Fibroblast of skin of right quadriceps (primary cell): ENCODE measurements around the gene ESRP2.

Experiments
- DNase-seq: peaks from one replicate; pipeline ENCODE4 v3.0.0-alpha.2; 2013

Gene ESRP2

DNA sequence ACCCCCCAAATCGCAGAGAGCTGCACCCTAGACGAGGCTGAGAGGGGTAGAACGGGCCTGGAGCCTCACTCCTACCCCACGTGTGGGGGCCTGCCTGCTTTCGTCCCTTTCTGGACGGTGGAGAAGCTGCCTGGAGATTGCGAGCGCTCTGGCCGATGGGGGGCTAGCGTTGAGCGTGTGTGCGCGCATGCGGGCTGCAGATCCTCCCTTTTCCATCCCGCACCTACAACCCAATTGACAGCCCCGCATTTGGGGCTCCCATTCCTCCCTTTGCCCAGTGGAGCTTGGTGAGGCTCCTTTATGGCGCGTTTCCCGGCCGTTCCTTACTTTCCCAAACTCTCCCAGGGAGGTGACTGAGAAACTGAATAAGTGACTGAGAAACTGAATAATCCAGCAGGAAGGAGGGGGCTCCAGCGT, 907 bp upstream of the ESRP2 start:
- DNase-seq = no peak

DNA sequence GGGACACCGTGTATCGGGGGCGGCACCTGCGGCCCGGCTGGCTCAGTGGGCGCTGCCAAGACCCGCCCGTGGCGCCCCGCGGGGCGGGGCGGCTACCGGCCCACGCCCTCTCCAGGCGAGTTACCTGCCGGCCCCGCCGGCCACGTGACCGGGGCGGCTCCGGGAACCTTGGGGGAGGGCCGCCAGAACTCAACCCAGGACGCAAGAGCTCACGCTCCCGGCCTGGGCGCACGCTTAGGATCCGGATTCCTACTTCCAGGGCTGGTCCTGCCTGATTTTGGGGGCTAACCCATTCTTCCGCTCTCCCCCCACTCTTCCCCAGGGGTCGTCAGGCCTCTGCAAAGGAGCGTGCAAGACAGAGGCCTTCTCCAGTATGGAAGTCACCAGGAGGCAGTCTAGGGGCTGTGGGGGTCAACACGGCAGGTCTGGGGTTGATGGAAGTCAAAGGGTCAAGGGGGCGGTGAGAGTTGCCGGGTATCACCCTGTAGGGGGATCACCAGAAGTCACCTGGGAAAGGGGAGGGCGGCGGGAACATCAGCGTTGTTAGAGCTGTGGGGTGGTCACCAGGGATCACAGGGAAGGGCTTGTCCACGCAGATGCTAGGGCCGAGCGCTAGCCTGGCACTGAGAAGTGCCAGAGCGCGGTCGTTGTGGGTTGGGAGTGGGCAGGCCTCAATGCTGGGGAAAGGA, 354 bp upstream of the ESRP2 start:
- no peak for DNase-seq

DNA sequence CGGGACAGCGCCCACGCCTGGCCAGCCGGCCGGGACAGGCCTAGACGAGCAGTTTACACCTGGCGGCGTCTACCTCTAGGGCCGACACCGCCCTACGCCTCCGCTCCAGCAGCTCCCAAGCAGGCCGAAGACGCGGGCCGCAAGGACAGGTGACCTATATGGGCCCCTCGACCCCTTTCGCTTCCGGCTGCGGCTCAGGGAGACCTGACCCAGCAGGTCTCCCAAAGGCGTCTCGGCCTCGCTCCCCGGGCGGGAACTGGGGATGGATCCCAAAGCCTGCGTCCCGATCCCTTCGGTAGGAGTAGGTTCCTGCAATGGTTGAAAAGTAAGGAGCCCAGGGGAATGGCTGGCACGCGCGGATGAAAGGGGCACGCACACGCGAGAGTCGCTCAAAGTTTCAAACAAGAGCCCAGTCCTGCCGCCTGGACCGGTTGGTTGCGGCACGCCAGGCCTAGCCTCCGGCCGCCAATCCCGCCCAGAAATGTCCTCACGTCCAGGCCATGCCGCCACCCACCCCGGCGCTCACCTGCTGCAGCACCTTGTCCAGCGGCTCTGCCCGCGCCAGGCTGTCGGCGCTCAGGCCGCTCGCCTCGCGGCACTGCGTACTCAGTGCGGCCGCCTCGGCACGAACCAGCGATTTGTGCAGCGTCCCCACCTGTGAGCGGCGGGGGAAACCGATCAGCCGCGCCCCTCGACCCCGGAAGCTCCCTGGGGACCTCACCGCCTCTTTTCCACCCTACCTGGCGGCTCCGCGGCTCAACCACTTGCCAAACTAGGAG, 630 bp downstream of the ESRP2 start:
- no peak for DNase-seq

DNA sequence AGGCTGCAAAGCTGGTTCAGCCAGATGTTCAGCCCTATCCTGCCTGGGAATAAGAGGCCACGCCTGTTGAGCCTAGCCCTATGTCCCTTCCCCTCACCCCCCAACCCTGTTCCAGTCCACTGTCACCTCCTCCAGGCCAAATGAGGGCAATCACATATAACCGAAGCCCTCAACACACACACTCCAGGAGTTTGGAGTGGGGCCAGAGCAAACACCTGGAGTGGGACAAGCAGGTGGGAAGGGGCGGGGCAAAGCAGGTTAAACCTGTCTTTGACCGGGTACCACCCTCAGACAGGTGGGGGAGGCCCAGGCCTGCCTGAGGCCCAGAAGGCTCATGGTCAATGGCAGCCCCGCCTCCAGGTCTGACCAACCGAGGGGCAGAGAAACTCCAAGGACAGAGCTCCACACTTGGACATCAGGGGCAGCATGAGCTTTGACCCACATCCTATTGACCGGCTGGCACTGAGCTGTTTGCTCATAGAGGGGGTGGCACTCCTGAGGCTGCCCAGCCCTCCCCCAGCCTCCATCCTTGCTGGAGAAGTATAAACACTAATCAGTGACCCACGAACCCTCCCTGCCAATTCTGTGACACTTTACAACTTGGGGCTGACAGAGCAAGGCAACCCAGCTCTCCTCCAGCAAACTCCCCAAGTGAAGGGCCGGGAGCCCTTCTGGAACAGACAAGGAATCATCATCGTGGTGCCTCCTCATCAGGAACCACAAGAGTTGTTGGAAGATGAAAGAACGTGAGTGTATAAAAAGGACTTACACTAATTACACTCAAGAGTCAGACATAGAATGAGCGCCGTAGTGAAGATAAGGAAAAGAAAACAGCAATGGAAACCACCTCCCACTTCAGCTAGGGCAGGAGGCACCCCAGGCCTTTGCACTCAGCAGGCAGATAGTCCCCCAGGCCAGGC, 1.5 kb downstream of the ESRP2 start:
- DNase-seq = no peak

DNA sequence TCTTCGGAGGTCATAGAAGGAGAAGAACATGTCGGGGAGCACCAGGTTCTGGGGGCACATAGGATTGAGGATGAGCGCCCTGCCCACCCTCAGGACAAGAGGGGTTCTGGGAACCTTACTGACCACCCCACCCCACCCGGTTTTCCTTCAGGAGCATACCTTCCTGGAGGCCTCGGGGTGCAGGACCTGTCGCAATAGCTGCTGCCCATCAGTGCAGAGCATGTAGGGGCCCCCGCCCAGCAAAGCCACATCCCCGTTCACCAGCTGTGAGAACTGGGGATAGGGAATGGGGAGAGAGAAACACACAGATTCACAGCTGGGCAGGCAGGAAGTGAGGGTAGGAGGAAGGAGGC, 2.1 kb downstream of the ESRP2 start:
- DNase-seq = no peak

DNA sequence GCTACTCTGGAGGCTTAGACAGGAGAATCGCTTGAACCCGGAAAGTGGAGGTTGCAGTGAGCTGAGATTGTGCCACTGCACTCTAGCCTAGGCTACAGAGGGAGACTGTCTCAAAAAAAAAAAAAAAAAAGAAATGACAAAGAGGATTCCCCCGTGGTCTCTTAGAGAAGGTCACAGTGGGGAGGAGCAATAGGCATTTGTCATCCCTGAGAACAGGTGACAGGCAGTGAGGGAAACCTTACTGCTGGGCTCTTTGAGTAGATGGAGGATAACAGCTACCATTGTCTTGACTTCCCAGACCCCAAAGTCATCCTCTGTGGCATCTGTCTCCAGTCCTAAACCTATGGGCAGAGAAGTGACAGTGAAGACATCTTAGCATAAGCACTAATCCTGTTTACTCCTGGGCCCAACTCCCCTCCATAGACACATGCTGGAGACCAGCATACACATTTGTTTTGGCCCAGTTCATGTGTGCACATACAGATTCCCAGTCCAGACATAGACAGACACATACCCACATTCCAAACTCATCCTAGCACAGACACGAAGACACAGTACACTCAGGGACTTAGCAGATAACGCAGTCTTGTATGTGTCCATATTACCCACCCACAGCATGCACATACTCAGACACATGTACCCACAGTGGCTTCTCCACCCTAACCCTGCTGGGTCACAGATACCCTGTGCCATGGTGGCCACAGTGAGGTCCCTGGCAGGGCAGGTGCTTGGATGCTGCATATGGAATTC, 2.7 kb downstream of the ESRP2 start:
- no peak for DNase-seq

DNA sequence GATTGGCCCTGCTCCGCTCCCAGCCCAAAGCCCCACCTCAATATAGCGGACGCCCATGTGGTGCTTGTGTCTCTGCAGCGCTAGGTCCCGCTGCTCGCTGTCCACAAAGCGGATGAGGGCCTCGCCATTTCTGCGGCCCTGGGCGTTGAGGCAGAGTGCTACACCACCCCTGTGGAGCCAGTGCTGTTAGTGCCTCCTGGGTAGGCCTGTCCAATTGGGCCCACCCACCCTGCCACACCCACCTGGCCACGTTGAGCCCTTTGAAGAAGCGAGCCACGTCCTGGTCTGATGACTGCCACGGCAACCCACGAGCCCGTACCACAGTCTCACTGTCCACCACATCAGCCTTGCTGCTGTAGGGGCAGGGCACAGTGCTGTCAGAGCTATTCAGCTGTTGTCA, 3.6 kb downstream of the ESRP2 start:
- no peak for DNase-seq

DNA sequence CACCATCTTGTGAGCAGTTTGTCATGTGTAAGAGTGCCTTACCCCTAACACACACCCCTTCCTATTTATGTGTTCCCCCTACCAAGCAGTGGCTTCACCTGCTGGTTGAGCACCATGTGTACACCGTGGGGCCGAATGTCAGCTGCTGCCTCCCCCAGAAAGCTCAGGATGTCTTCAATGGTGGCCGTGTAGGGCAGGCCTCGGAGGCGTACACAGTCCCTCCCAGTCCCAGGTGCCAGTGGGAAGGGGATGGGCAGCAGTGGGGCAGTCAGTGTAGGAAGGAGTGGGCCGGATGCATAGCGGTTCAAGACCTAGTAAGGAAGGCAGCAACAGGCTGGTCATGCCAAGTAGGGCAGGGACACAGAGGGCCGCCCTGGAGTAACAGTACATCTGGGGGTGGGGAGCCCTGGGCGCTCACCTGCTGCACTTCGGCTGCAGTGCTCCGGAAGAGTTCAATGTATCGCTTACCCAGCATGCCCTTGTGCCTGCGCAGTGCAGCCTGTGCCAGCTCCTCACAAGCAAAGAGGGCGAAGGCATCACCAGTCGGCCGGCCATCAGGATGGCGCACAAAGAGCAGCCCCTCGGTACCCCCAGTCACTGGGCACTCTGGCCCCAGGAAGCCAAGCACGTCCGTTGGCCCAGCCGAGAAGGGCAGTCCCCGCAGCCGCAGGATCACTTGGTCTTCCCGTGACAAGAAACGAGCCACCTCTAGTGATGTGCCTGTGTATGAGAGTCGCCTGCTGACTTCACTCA, 4.4 kb downstream of the ESRP2 start:
- no peak for DNase-seq

DNA sequence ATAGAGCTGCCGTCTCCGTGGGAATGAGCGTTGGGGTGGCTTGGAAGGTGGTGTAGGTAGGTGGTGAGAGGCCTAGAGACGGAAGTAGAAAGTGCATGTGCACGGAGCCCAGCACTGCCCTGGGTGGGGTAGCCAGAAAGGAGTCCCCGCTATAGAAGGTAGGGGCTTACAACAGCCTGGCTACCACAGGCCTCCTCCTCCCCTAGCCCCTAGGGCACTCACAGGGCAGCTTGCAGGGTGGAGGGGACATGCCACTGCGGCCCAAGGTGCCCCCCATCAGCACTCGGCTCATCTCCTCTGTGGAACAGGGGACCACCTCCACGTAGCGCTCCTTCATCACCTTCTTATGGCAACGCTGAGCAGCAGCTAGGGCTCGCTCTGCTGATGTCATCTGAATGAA, 5.0 kb downstream of the ESRP2 start:
- no peak for DNase-seq

DNA sequence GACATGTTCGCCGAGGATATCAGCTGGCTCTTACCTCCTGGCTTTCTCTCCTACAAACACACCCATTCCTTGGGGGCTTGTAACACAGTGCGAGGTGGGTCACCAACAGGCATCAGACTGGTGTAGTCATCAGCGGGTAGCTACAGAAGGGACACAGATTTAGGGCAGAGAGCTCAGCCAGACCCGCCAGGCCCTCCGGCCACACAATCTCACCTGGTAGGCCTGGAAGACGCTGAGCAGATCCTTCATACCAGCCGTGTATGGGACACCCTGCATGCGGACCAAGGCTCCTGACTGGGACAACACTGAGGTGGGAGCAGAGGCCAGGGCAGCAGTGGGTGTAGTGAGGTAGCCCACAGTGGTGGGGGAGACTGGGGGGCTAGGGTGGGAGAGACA, 5.8 kb downstream of the ESRP2 start:
- DNase-seq = no peak

DNA sequence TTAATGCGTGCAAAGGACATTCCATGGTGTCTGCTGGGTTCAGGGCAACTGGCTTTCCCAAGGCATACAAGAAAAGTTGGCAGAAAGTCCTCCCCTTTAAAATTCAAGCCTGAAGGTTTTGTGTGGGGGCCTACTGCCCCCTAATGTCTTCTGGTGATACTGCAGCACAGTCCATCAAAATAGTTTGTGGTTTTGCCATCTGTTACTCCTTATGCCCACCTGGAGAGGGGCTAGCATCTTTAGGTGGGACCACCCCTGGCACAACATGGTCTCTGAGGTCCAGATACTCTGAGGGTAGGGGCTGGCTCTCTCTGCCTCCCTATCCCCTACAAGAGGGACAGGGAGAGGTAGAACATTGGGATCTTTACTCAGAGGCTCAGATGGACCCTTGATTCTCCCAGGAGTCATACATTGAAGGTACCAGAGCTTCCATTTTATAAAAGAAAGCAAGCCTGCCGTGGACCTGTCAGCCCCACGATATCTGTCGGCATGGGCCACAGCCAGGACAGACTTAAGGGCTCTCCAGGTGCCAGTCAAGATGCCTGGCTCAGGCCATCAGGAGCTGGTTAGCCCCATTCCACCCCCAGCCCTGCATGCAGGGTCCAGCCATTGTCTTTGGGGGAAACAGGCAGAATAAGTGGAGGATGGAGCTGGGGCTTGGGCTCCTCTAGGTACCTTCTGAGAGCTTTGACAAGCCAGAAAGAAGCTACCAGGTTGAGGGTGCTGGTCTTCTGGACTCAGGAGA, 6.3 kb downstream of the ESRP2 start:
- DNase-seq = peak; percentile 58

DNA sequence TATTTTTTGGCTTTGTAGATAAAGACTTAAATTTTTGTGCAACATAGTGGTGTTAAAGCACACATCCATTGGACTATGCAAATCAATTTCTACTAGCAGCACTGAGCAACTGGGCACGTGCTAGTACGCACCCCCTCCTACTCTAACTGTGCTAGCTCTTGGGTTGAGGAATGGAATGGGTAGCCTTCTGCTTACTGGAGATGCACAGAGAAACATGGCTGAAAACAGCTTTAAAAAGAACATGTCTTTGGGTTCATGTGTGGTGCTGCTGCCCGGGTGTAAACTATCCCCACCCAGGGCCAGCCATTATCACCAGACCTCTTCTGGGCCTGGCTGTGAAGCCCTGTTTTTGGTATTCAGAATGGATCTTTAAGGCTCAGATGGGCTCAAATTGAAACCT, 7.3 kb downstream of the ESRP2 start:
- DNase-seq = no peak

DNA sequence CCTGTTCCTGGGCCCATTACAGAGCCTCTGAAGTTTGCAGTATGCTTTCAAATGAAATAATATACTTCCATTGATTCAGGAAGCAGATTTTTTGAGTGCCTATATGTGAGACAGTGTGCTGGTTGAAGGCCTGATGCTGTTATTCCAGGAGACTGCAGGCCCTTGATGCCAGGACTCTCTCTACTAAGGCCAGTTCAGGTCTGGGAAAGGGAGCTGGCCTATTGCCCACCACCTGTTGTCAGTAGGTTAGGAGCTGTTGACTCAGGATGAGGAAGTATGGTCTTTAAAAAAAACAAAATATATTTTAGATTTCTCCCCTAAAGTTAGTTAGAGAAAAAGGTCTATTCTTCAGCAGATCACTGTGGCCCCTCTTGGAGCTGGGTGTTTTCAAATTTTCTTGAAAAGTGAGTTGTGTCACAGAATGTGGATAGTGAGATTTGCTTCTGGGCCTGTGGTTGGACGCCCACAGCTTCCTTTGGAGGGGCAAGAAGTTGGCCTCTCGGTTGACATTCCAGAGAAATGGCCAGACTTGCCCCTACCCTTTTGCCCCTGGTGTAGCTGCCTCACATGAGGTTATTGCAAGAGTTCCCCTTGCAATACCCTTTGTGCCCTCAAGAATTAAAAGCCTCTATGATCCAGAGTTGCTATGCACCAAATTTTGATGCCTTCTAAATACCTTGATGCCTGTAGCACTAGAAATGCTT, 7.9 kb downstream of the ESRP2 start:
- no peak for DNase-seq

DNA sequence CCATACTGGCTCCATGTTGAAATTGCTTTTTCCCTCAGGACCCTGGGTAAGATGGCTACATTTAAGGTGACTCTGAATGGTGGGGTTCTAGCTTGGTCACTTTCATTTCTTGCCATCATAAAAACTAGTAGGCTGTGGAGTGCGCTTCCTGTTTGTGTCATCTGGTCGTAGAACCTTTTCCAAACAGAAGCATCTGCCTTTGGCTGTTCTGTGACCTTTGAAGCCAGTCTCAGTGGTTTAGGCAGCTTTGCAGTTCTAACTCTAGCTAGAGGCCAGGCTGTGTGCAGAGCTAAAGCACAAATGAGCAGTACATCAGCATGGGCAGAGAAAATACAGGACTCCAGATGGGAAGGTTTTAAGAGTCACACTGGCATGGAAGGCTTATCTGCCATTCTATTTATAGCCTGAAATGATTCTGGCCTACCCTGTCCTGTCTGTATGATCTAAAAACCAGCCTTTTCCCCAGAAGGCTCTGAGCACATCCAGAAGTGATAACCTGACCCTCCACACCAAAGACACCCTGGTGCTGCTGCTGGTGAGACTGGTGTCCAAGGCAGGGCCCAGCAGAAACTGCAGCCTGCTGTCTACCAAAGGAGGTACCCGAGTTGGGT, 8.6 kb downstream of the ESRP2 start:
- DNase-seq = no peak

DNA sequence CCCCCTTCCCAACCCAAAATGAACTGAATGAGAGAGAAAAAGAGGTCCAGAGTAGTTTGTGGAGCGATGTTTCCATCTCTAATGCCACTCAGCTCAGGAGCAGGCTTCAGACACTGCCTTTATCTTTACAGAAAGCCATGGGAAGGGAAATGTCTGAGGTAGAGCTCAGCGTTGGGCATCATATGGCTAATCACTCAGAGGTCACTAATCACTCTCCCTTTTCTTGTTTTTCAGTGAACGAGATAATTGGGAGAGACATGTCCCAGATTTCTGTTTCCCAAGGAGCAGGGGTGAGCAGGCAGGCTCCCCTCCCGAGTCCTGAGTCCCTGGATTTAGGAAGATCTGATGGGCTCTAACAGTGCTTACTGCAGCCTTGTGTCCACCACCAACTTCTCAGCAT, 9.8 kb downstream of the ESRP2 start:
- DNase-seq = no peak

DNA sequence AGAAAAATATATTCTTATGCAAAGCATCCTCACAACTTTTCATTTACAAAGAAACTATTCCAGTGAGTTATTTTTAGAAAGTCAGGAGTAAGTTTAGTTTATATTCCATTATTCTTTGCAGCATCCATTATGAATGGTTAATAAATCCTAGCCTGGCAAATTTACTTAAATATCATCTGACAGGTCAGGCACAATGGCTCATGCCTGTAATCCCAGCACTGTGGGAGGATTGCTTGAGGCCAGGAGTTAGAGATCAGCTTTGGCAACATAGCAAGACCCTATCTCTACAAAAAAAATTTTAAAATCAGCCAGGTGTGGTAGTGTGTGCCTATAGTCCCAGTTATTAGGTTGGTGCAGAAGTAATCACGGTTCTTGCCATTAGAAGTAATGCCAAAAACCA, 12.9 kb downstream of the ESRP2 start:
- DNase-seq = no peak

DNA sequence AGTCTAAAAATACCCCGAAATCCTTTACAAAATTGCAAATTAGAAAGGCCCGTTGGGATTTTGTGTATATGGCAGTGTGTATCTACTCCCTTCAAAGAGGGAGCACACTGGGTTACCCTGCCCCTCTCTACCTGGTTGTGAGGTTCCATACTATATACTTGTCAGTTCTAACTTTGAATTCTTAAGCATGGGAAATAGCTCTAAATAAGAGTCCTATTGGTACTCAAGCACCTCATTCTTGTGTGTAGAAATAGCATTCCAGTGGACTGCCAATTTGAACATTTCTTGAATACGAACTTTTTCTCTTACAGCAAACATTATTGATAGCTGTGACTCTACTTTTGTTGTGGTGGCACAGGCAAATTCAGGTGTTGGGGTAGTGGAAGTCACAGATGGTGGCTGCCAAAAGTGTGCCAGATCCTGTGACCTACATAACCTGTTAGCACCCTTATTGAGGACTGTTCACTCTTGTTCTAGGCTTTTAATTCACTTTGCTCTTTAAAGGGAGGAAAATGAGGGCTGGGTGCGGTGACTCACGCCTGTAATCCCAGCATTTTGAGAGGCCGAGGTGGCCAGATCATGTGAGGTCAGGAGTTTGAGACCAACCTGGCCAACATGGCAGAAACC, 16.1 kb downstream of the ESRP2 start:
- no peak for DNase-seq

DNA sequence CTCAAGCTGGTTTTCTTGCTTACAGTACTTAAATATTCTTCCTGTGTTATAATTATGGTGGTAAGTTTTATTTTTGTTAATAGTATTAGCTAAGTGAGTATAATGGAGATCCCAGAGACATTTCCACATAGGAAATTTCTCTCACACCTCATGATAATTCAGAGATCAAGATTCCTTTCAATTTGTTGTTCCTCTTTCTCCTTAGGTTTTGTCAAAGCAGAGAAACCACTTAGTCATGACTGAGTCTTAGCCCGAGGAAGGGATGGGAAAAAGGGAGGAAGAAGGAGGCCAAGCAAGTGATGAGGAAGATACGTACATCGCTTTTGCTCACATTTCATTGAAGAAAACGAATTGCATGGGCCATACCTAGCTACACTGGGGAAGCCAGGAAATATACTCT, 18.4 kb downstream of the ESRP2 start:
- DNase-seq = no peak

DNA sequence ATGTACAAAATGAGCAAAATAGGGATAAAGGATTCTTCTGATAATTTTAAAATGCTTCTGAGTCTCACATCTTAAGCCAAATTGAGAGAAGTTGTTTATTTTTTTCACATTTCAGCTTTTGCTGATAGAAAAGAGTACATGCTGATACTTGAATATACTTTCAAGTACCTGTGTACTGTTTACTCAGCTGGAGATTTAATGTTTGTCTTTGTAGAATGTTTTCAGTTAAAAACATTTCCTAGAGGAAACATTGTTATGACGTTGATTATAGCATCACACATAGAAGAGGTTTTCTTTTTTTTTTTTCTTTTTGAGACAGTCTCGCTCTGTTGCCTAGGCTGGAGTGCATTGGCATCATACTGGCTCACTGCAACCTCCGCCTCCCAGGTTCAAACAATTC, 19.7 kb downstream of the ESRP2 start:
- DNase-seq = no peak

DNA sequence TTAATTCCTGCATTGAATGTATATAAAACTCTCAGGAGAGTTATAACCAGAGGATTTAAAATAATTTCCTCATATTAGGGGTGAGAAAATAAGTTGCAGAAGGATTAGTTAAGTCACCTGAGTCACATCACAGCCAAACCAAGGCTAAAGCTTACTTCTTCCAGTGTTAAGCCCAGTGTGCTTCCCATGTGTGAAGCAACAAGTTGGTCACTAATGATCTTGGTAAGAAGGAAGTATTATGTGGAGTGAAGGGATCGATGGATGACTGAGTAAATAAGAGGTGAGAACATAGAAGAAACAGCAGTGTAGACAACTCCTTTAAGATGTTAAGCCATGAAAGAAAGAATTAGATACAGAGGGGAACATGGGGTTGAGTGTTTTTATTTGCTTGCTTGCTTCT, 20.6 kb downstream of the ESRP2 start:
- no peak for DNase-seq
